Gastrocnemius medialis (tissue), 4 donors: ENCODE results near the gene KIRREL3.

Experiments used
- POLR2A ChIP-seq, 2 donors: fragments of 450-650 bp; IDR thresholded peaks; one replicate each; pipeline ENCODE4 v1.6.1; 2017; ENCODE audit warnings: antibody characterized with exemption in 2 of 2, mild to moderate bottlenecking in 2 of 2, moderate library complexity in 2 of 2
- TF ChIP-seq, protein P1 (sequence below), 5 experiments: fragments of 450-650 bp in 3 of 5; fragments of 200-600 bp in 2 of 5; sonication (generic) in 2 of 5; IDR thresholded peaks in 4 of 5; conservative IDR thresholded peaks in 1 of 5; 1 replicate in 4 of 5; 2 replicates in 1 of 5; pipeline ENCODE4 v1.5.1; 2016 to 2019; ENCODE audit warnings: antibody characterized with exemption in 5 of 5, mild to moderate bottlenecking in 3 of 5, moderate library complexity in 3 of 5

DNA sequence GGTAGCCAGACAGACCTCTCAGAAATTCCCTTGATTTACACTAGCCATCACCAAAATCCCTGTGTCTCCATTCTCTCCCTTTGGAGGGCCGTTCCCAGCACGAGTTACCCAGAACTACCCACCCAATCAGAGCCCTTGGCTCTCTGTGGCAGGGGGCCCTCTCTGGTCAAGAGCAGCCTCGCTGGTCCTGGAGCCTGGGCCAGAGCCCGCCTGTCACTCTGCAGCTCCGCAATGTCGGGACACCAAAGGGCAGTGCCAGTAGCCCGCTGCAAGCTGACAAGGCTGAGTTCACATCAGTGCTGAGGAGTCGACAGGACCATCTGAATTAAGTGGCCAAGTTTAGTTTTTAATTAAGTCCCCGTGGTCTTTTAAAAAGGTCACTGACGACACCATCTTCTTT, 403.5 kb downstream of the KIRREL3 start:
- TF ChIP-seq POLR2A (IDR thresholded peaks at IDR 0.05): no peak
- TF ChIP-seq, protein P1, sequence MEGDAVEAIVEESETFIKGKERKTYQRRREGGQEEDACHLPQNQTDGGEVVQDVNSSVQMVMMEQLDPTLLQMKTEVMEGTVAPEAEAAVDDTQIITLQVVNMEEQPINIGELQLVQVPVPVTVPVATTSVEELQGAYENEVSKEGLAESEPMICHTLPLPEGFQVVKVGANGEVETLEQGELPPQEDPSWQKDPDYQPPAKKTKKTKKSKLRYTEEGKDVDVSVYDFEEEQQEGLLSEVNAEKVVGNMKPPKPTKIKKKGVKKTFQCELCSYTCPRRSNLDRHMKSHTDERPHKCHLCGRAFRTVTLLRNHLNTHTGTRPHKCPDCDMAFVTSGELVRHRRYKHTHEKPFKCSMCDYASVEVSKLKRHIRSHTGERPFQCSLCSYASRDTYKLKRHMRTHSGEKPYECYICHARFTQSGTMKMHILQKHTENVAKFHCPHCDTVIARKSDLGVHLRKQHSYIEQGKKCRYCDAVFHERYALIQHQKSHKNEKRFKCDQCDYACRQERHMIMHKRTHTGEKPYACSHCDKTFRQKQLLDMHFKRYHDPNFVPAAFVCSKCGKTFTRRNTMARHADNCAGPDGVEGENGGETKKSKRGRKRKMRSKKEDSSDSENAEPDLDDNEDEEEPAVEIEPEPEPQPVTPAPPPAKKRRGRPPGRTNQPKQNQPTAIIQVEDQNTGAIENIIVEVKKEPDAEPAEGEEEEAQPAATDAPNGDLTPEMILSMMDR (IDR thresholded peaks at IDR 0.05 in 4 of 5, conservative IDR thresholded peaks at IDR 0.05 in 1 of 5): no peak
